Trophoblast cell (in vitro differentiated cells and primary cell): ENCODE data around the gene CNIH1.

Experiments
- DNase-seq, 2 donors: peaks; one replicate each; pipeline ENCODE4 v3.0.0-alpha.2; 2016
- H2AFZ ChIP-seq: 2 replicates; pipeline ENCODE4 v1.6.1; 2013; ENCODE audit warnings: low read length, moderate library complexity, mild to moderate bottlenecking; ENCODE audit not compliant: insufficient read depth, poor library complexity
- H2AK5ac ChIP-seq: 2 replicates; pipeline ENCODE4 v1.6.1; 2013; ENCODE audit warnings: mild to moderate bottlenecking, low read length
- H2BK120ac ChIP-seq: 2 replicates; pipeline ENCODE4 v1.6.1; 2013; ENCODE audit warnings: low read length, mild to moderate bottlenecking, moderate library complexity; ENCODE audit not compliant: insufficient read depth, poor library complexity
- H2BK12ac ChIP-seq: 2 replicates; pipeline ENCODE4 v1.6.1; 2013; ENCODE audit warnings: mild to moderate bottlenecking, low read length, moderate library complexity
- H2BK5ac ChIP-seq: 2 replicates; pipeline ENCODE4 v1.6.1; 2013; ENCODE audit warnings: low read length, low read depth, moderate library complexity, mild to moderate bottlenecking; ENCODE audit not compliant: poor library complexity
- H3K14ac ChIP-seq: 2 replicates; pipeline ENCODE4 v1.6.1; 2013; ENCODE audit warnings: mild to moderate bottlenecking, low read length
- H3K18ac ChIP-seq: 2 replicates; pipeline ENCODE4 v1.6.1; 2013; ENCODE audit warnings: mild to moderate bottlenecking, low read length
- H3K23ac ChIP-seq: 2 replicates; pipeline ENCODE4 v1.6.1; 2013; ENCODE audit warnings: low read length
- H3K27ac ChIP-seq: 2 replicates; pipeline ENCODE4 v1.5.1; 2013; ENCODE audit warnings: low read depth, mild to moderate bottlenecking, inconsistent platforms, low read length, moderate library complexity
- H3K27me3 ChIP-seq: 2 replicates; pipeline ENCODE4 v1.6.1; 2013; ENCODE audit warnings: inconsistent platforms, mild to moderate bottlenecking, low read length, moderate library complexity; ENCODE audit not compliant: insufficient read depth
- H3K36me3 ChIP-seq, 2 experiments: 1 replicate in 1 of 2; 2 replicates in 1 of 2; pipeline ENCODE4 v1.6.1; 2013; ENCODE audit warnings: low read length in 2 of 2, mild to moderate bottlenecking in 2 of 2, moderate library complexity in 1 of 2; ENCODE audit not compliant: insufficient read depth in 2 of 2, control insufficient read depth in 1 of 2
- H3K4ac ChIP-seq: 2 replicates; pipeline ENCODE4 v1.6.1; 2013; ENCODE audit warnings: low read depth, mild to moderate bottlenecking, low read length, moderate library complexity
- H3K4me1 ChIP-seq, 2 experiments: 1 replicate in 1 of 2; 2 replicates in 1 of 2; pipeline ENCODE4 v1.6.1; 2013; ENCODE audit warnings: low read length in 2 of 2, mild to moderate bottlenecking in 2 of 2, moderate library complexity in 1 of 2; ENCODE audit not compliant: insufficient read depth in 2 of 2, control insufficient read depth in 1 of 2
- H3K4me2 ChIP-seq: 2 replicates; pipeline ENCODE4 v1.6.1; 2013; ENCODE audit warnings: inconsistent platforms, mild to moderate bottlenecking, low read length, moderate library complexity
- H3K4me3 ChIP-seq: 2 replicates; pipeline ENCODE4 v1.5.1; 2013; ENCODE audit warnings: mild to moderate bottlenecking, low read depth, low read length, inconsistent platforms
- H3K79me1 ChIP-seq: one replicate; pipeline ENCODE4 v1.6.1; 2013; ENCODE audit warnings: low read length
- H3K79me2 ChIP-seq: 2 replicates; pipeline ENCODE4 v1.6.1; 2013; ENCODE audit warnings: low read length, mild to moderate bottlenecking; ENCODE audit not compliant: control insufficient read depth, insufficient read depth, poor library complexity
- H3K9ac ChIP-seq: 2 replicates; pipeline ENCODE4 v1.6.1; 2013; ENCODE audit warnings: mild to moderate bottlenecking, low read length
- H3K9me3 ChIP-seq: 2 replicates; pipeline ENCODE4 v1.6.1; 2013; ENCODE audit warnings: low read depth, mild to moderate bottlenecking, control low read depth, inconsistent platforms, low read length; ENCODE audit not compliant: insufficient read depth
- H4K12ac ChIP-seq: 2 replicates; pipeline ENCODE4 v1.6.1; 2013; ENCODE audit warnings: low read depth, mild to moderate bottlenecking, low read length, moderate library complexity
- H4K8ac ChIP-seq: 2 replicates; pipeline ENCODE4 v1.6.1; 2013; ENCODE audit warnings: low read depth, mild to moderate bottlenecking, low read length, moderate library complexity
- H4K91ac ChIP-seq: one replicate; pipeline ENCODE4 v1.6.1; 2013; ENCODE audit warnings: low read depth, mild to moderate bottlenecking, low read length, moderate library complexity
- WGBS: extraction: QIAGEN DNeasy Blood & Tissue Kit; methylation state at CpG from one replicate; pipeline ENCODE4 v1.1.7; 2013; ENCODE audit warnings: missing lambda C conversion rate; ENCODE audit not compliant: insufficient read length, insufficient coverage; ENCODE audit errors: extremely low coverage; 5-methylcytosine and 5-hydroxymethylcytosine counted together

The CNIH1 gene

DNA sequence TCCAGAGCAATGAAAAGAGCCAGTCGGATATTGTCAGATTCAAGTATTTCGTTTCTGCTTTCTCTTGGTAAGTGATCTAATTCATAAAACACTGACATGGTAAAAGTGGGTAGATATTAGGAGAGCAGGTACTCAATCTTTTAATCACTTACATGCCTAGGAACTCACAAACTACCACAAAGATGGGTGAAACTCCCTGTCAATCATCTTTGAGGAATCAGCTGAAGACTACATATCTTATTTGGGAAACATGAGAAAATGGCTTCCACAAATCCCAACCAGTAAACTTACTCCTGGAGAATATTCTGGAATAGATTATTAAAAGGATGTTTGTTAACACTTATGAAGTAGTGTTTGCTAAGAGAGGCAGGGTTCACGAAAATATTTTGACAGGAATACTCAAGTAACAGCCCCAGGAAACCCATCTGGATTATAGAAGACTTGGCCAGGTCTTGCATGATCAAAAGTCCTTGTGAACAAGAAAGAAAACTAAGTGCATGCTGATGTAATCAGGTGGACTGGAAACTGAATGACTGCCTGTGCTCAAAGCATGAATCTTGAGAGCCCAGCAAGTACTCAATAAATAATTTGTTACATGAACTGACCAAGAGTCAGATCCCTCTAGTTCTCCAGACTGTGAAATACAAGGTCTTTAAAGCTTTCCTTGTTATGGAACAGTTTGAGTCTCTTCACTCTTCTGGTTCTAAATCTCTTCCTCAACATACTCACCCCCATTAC, 15.5 kb downstream of the CNIH1 start:
- Histone ChIP-seq H2AFZ (no peak overlapping the region), H4K8ac (no peak overlapping the region), H2BK12ac (no peak overlapping the region), H4K91ac (no peak overlapping the region), H2AK5ac (no peak overlapping the region), H3K4me2 (no peak overlapping the region), H4K12ac (no peak overlapping the region), H3K36me3 (peaks cover 7 to 12% of the 10 kb centered on the region in 2 experiments), H3K9me3 (no peaks in the 10 kb centered on the region), H3K27me3 (no peaks in the 10 kb centered on the region), H3K27ac (no peak overlapping the region), H3K4ac (no peak overlapping the region), H3K4me1 (no peaks in the 10 kb centered on the region), H3K23ac (no peak overlapping the region), H3K18ac (no peak overlapping the region), H3K79me1 (no peaks in the 10 kb centered on the region), H3K79me2 (no peaks in the 10 kb centered on the region), H3K4me3 (no peak overlapping the region), H3K14ac (no peak overlapping the region), H2BK5ac (no peak overlapping the region), H3K9ac (no peak overlapping the region), H2BK120ac (no peak overlapping the region)
- DNase-seq, result no peak
- WGBS, result no CpG with 5 or more reads among the region's 3 CpGs

DNA sequence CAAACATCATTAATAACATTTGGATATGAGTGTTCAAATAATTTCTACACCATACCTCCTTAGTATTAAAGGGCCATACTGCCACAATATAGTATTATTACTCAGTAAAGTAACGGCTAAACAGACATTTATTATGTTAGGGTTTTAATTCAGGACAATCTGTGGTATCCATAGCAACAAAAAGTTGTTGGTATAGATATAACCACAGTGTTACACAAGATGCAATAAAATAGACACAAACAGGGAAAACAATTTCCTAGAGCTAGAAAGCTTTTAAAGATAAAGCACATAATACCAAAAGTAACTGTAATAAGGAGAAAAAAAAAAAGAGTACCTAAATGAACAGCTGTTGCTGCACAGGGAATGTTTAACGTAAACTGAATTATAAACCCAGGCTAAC, 16.1 kb downstream of the CNIH1 start:
- WGBS, result no CpG with 5 or more reads among the region's 2 CpGs
- H3K4me3 ChIP-seq, result no peak overlapping the region
- no peak overlapping the region for H2AFZ ChIP-seq
- no peak overlapping the region for H2BK5ac ChIP-seq
- H3K4me2 ChIP-seq, result no peak overlapping the region
- H3K27ac ChIP-seq, result no peak overlapping the region
- no peak overlapping the region for H2BK12ac ChIP-seq
- peaks cover 6 to 11% of the 10 kb centered on the region in 2 experiments for H3K36me3 ChIP-seq
- H4K91ac ChIP-seq, result no peak overlapping the region
- H2AK5ac ChIP-seq, result no peak overlapping the region
- no peak overlapping the region for H3K9ac ChIP-seq
- no peaks in the 10 kb centered on the region for H3K79me2 ChIP-seq
- no peak overlapping the region for H3K4ac ChIP-seq
- H3K23ac ChIP-seq, result no peak overlapping the region
- DNase-seq, result no peak
- no peaks in the 10 kb centered on the region for H3K4me1 ChIP-seq
- H4K8ac ChIP-seq, result no peak overlapping the region
- no peaks in the 10 kb centered on the region for H3K79me1 ChIP-seq
- H3K18ac ChIP-seq, result no peak overlapping the region
- no peak overlapping the region for H2BK120ac ChIP-seq
- H4K12ac ChIP-seq, result no peak overlapping the region
- H3K27me3 ChIP-seq, result no peaks in the 10 kb centered on the region
- H3K14ac ChIP-seq, result no peak overlapping the region
- H3K9me3 ChIP-seq, result no peaks in the 10 kb centered on the region

- no CpG with 5 or more reads among the region's 4 CpGs for WGBS
- Histone ChIP-seq H3K79me1 (no peaks in the 10 kb centered on the region), H3K27ac (no peak overlapping the region), H3K9ac (no peak overlapping the region), H2BK120ac (no peak overlapping the region), H2BK5ac (no peak overlapping the region), H2AFZ (no peak overlapping the region), H3K18ac (no peak overlapping the region), H2AK5ac (no peak overlapping the region), H3K79me2 (no peaks in the 10 kb centered on the region), H3K4ac (no peak overlapping the region), H3K9me3 (no peaks in the 10 kb centered on the region), H4K91ac (no peak overlapping the region), H3K36me3 (peaks cover 4 to 7% of the 10 kb centered on the region in 2 experiments), H4K8ac (no peak overlapping the region), H3K14ac (no peak overlapping the region), H3K27me3 (no peaks in the 10 kb centered on the region), H2BK12ac (no peak overlapping the region), H3K4me1 (no peaks in the 10 kb centered on the region), H4K12ac (no peak overlapping the region), H3K23ac (no peak overlapping the region), H3K4me3 (no peak overlapping the region), H3K4me2 (no peak overlapping the region)
- no peak for DNase-seq
Measured at GRCh38 chr14:54424479-54424901, 16.7 kb downstream of the CNIH1 start.

- H2AFZ ChIP-seq, result no peak overlapping the region
Measured at GRCh38 chr14:54423991-54424390, 17.2 kb downstream of the CNIH1 start.

More at GRCh38 chr14:54423991-54424390, 17.2 kb downstream of the CNIH1 start:
- no peak overlapping the region for H3K18ac ChIP-seq
- no peak overlapping the region for H4K12ac ChIP-seq
- no peak overlapping the region for H3K14ac ChIP-seq
- no peak overlapping the region for H4K91ac ChIP-seq
- no peak overlapping the region for H3K27ac ChIP-seq
- no peak overlapping the region for H3K4me3 ChIP-seq
- H3K4ac ChIP-seq, result no peak overlapping the region
- no peaks in the 10 kb centered on the region for H3K79me1 ChIP-seq
- no peak overlapping the region for H2AK5ac ChIP-seq
- no peak overlapping the region for H2BK5ac ChIP-seq
- no peaks in the 10 kb centered on the region for H3K9me3 ChIP-seq
- no peak overlapping the region for H4K8ac ChIP-seq
- H2BK120ac ChIP-seq, result no peak overlapping the region
- no peaks in the 10 kb centered on the region for H3K27me3 ChIP-seq
- no peak for DNase-seq
- peaks cover under 1 to 4% of the 10 kb centered on the region in 2 experiments for H3K36me3 ChIP-seq
- H3K79me2 ChIP-seq, result no peaks in the 10 kb centered on the region
- H3K4me1 ChIP-seq, result no peaks in the 10 kb centered on the region
- H2BK12ac ChIP-seq, result no peak overlapping the region
- H3K4me2 ChIP-seq, result no peak overlapping the region
- H3K9ac ChIP-seq, result no peak overlapping the region
- no peak overlapping the region for H3K23ac ChIP-seq
